OCI-LY3 (cell line): ENCODE measurements around the gene BPIFB3.

Experiments
- H2AFZ ChIP-seq: fragments of 200-600, 300-600 bp; shearing (Covaris generic); 2 replicates; pipeline ENCODE4 v1.6.0; 2014; ENCODE audit warnings: antibody characterized with exemption, low read depth, low read length
- H3K27ac ChIP-seq: fragments of 200-600, 300-600 bp; sonication (generic); 2 replicates; pipeline ENCODE4 v1.5.1; 2014; ENCODE audit warnings: mild to moderate bottlenecking, low read length, moderate library complexity, mixed read lengths
- H3K27me3 ChIP-seq: fragments of 200-600, 300-600 bp; sonication (generic); 2 replicates; pipeline ENCODE4 v1.6.1; 2014; ENCODE audit warnings: low read depth, low read length, mixed read lengths
- H3K36me3 ChIP-seq: fragments of 200-600, 300-600 bp; sonication (generic); replicated peaks from 2 replicates; pipeline ENCODE3; 2014; ENCODE audit warnings: low read depth, low read length, mixed read lengths
- H3K4me1 ChIP-seq: fragments of 300-600, 200-600 bp; sonication (generic); 2 replicates; pipeline ENCODE4 v1.6.1; 2014; ENCODE audit warnings: low read length, mixed read lengths
- H3K4me2 ChIP-seq: fragments of 200-600, 300-600 bp; sonication (generic); 2 replicates; pipeline ENCODE4 v1.6.1; 2014; ENCODE audit warnings: low read length, mixed read lengths
- H3K4me3 ChIP-seq: fragments of 300-600, 200-600 bp; sonication (generic); 2 replicates; pipeline ENCODE4 v1.5.1; 2014; ENCODE audit warnings: antibody characterized with exemption, mild to moderate bottlenecking, low read length, moderate library complexity
- H3K79me2 ChIP-seq: fragments of 300-600, 200-600 bp; shearing (Covaris generic); 2 replicates; pipeline ENCODE4 v1.6.1; 2014; ENCODE audit warnings: mild to moderate bottlenecking, low read length, mixed read lengths
- H3K9ac ChIP-seq: fragments of 300-600, 200-600 bp; shearing (Covaris generic); 2 replicates; pipeline ENCODE4 v1.6.0; 2014; ENCODE audit warnings: mild to moderate bottlenecking, low read length, moderate library complexity
- H3K9me3 ChIP-seq: fragments of 200-600, 300-600 bp; shearing (Covaris generic); 2 replicates; pipeline ENCODE4 v1.6.1; 2014; ENCODE audit warnings: low read length, mixed read lengths; ENCODE audit not compliant: insufficient read depth
- H4K20me1 ChIP-seq: fragments of 200-600, 300-600 bp; sonication (generic); 2 replicates; pipeline ENCODE4 v1.6.1; 2016; ENCODE audit warnings: low read length, mixed read lengths; ENCODE audit not compliant: insufficient read depth
- EZH2phosphoT487 ChIP-seq: fragments of 200-600 bp; shearing (Covaris generic); IDR thresholded peaks from 2 replicates; pipeline ENCODE4 v1.6.1; 2018; ENCODE audit warnings: antibody characterized with exemption, mixed run types, low read depth
- TF ChIP-seq, protein P1 (sequence below): fragments of 200-600, 300-600 bp; sonication (generic); IDR thresholded peaks from 2 replicates; pipeline ENCODE4 v1.5.1; 2014; ENCODE audit warnings: antibody characterized with exemption, low read length, low read depth

BPIFB3 gene

DNA sequence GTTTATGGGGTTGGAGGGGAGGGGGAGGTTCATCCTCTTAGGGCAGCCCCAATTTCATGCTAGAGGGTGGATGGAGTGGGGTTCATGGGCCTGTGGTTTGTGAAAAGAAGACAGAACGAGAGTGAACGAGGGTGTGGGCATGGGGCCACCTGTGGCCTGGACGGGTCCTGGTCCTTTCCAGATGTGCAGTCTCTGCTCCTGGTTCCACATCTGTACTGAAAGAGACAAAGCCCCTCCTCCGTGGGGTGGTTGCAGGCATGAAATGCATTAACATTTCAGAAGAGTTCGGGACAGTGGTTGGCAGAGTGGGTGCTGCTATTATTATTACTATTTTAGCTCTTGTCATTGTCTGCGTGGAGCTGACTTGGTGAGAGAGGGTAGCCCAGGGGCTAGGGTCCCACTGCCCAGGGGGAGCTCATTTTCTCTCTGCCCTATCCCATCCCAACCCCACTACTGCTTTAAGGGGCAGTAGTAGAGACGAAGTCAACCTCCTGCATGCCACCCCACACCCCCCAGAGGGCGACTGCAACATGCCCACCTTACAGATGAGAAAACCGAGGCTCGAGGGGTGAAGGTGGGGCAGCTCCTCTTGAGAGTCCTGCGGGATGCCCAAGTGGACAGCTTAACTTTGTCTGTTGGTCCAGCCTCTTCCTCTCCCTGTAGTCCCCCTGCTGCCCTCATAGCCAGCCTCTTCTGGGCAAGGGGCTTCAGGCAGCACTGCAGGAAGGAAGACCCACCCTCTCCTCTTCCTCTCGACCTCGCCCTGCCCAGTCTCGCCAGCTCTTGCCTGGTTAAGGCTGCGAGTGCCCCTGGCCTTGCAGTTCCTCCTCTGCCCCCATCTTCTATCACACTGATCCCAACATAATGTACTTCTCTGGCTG, 37.8 kb upstream of the BPIFB3 start:
- Histone ChIP-seq H2AFZ (no peak overlapping the region), H3K27me3 (peaks cover 20% of the 10 kb centered on the region), H3K4me2 (no peak overlapping the region), H3K9ac (no peak overlapping the region), H3K36me3 (no peaks in the 10 kb centered on the region), H3K27ac (no peak overlapping the region), H3K9me3 (no peaks in the 10 kb centered on the region), H4K20me1 (no peaks in the 10 kb centered on the region), H3K4me1 (peaks cover 1% of the 10 kb centered on the region), H3K79me2 (no peaks in the 10 kb centered on the region), H3K4me3 (no peak overlapping the region)
- TF ChIP-seq EZH2phosphoT487: no peak
- TF ChIP-seq, protein P1, sequence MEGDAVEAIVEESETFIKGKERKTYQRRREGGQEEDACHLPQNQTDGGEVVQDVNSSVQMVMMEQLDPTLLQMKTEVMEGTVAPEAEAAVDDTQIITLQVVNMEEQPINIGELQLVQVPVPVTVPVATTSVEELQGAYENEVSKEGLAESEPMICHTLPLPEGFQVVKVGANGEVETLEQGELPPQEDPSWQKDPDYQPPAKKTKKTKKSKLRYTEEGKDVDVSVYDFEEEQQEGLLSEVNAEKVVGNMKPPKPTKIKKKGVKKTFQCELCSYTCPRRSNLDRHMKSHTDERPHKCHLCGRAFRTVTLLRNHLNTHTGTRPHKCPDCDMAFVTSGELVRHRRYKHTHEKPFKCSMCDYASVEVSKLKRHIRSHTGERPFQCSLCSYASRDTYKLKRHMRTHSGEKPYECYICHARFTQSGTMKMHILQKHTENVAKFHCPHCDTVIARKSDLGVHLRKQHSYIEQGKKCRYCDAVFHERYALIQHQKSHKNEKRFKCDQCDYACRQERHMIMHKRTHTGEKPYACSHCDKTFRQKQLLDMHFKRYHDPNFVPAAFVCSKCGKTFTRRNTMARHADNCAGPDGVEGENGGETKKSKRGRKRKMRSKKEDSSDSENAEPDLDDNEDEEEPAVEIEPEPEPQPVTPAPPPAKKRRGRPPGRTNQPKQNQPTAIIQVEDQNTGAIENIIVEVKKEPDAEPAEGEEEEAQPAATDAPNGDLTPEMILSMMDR: no peak

DNA sequence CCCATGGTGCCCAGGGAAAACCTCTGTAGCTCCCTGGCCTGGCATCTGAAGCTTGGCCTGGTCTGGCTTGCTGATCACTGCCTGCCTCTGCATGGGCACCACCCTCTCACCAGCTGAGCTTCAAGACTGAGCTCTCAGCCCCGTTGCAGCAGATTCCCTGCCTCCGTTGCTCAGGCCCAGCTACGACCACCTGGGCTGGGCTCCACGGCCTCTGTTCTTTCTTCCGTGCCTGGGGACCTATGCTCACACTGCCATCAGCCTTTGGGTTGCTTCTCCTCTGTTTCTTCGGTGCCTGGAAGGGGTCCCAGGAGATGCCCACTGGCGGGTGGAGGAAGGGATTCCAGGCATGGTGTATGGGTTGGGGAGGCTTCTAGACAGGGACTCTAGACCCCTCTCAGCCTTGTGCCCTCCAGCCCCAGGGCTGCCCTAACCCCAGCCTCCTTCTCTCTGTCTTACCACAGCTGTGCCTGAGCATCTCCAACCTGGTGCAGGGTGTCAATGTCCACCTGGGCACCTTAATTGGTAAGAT, 37.1 kb upstream of the BPIFB3 start:
- H3K9ac ChIP-seq: no peak overlapping the region
- peaks cover 8% of the 10 kb centered on the region for H3K4me1 ChIP-seq
- no peaks in the 10 kb centered on the region for H3K9me3 ChIP-seq
- H3K27me3 ChIP-seq: peaks cover 15% of the 10 kb centered on the region
- no peaks in the 10 kb centered on the region for H4K20me1 ChIP-seq
- no peaks in the 10 kb centered on the region for H3K79me2 ChIP-seq
- H3K4me3 ChIP-seq: no peak overlapping the region
- H3K4me2 ChIP-seq: no peak overlapping the region
- no peak overlapping the region for H3K27ac ChIP-seq
- H2AFZ ChIP-seq: no peak overlapping the region
- TF ChIP-seq, protein P1: no peak
- no peak for TF ChIP-seq EZH2phosphoT487
- no peaks in the 10 kb centered on the region for H3K36me3 ChIP-seq

DNA sequence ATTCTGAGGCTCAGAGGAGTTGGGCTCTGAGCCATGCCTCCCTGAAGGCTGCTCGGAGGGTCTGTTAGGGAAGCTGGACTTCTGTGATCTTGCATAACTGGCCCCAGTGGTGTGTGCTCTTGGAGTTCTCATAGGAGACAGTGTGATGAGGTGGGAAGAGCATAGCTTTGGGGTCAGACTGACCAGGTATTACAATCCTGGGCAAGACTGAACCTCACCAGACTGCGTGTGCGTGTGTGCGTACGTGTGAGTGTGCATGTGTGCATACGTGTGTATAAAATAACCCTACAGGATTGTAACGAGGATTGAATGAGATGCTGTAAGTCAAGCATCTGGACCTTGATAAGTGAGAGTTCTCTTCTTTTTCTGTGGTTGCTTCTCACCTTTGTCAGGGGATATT, 36.2 kb upstream of the BPIFB3 start:
- H4K20me1 ChIP-seq: no peaks in the 10 kb centered on the region
- H3K9ac ChIP-seq: no peak overlapping the region
- no peaks in the 10 kb centered on the region for H3K79me2 ChIP-seq
- no peak overlapping the region for H3K4me3 ChIP-seq
- no peaks in the 10 kb centered on the region for H3K36me3 ChIP-seq
- no peak overlapping the region for H3K27ac ChIP-seq
- H3K9me3 ChIP-seq: no peaks in the 10 kb centered on the region
- H3K4me2 ChIP-seq: no peak overlapping the region
- H3K27me3 ChIP-seq: peaks cover 7% of the 10 kb centered on the region
- H3K4me1 ChIP-seq: peaks cover 17% of the 10 kb centered on the region
- H2AFZ ChIP-seq: no peak overlapping the region
- TF ChIP-seq, protein P1: no peak
- no peak for TF ChIP-seq EZH2phosphoT487

DNA sequence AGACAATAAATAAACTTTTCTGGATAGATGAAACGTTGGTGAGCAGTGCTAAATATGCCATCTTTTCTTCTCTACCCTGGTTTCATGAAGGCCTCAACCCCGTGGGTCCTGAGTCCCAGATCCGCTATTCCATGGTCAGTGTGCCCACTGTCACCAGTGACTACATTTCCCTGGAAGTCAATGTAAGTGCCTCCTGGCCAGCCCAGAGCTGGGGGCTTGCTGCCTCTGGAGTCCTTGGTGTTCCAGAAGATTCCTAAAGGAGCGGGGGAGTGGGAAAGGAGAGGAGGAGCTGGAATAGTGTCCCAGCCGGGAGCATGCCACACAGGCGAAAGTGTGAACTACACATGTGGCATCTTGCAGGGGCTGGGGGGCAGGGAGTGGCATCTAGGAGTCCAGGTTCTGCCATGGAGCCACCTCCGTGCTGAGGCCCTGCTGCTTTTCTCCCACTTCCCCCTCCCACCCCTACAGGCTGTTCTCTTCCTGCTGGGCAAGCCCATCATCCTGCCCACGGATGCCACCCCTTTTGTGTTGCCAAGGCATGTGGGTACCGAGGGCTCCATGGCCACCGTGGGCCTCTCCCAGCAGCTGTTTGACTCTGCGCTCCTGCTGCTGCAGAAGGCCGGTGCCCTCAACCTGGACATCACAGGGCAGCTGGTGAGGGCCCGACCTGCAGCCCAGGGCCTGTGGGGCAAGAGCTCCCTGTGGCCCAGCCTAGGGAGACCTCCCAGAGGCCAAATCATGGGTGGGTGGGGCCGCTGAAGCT, 35.4 kb upstream of the BPIFB3 start:
- no peak overlapping the region for H3K4me2 ChIP-seq
- H3K9me3 ChIP-seq: no peaks in the 10 kb centered on the region
- no peaks in the 10 kb centered on the region for H3K79me2 ChIP-seq
- H3K4me3 ChIP-seq: no peak overlapping the region
- TF ChIP-seq, protein P1: no peak
- no peak for TF ChIP-seq EZH2phosphoT487
- no peak overlapping the region for H3K27ac ChIP-seq
- peaks cover 9% of the 10 kb centered on the region for H3K27me3 ChIP-seq
- H3K4me1 ChIP-seq: peaks cover 20% of the 10 kb centered on the region
- no peak overlapping the region for H3K9ac ChIP-seq
- no peaks in the 10 kb centered on the region for H4K20me1 ChIP-seq
- H3K36me3 ChIP-seq: no peaks in the 10 kb centered on the region
- no peak overlapping the region for H2AFZ ChIP-seq
